ENCODE measurements around the gene RASAL1. TPM values are rescaled to one million over a fixed set of nuclear protein-coding genes. Genes with fewer than 3 reads are reported as not detected.

RASAL1 gene
- polyA plus RNA-seq, 3 donors = not detected

DNA sequence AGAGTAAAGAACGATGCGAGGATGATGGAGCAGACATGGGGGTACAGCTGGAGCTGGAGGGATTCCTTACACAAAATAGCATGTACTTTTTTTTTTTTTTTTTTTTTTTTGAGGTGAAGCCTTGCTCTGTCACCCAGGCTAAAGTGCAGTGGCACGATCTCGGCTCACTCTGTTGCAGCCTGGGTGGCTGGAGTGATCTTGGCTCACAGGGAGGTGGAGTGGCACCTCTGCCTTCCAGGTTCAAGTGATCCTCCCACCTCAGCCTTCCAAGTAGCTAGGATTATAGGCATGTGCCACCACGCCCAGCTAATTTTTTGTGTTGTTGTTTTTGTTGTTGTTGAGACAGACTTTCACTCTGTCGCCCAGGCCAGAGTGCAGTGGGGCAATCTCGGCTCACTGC lies 5.1 kb upstream of the RASAL1 start:
- WGBS (ENCODE audit: insufficient coverage) = 100% methylated on average over 2 of the region's 7 CpGs

GRCh38 chr12:113138826-113139225 lies 3.3 kb upstream of the RASAL1 start:
- Histone ChIP-seq H3K4me3 (replicated peaks in 1 of 3; ENCODE audit: low read depth in 2 of 3, low read length in 3 of 3) (no peak overlapping the region), H3K79me2 (ENCODE audit: insufficient read depth, low read length) (no peaks in the 10 kb centered on the region), H2AFZ (ENCODE audit: insufficient read depth, low read depth, low read length, poor library complexity, severe bottlenecking) (no peak overlapping the region), H3K36me3 (replicated peaks in 1 of 2; ENCODE audit: control insufficient read depth in 1 of 2, insufficient read depth in 2 of 2, low read length in 2 of 2) (no peaks in the 10 kb centered on the region), H3K4me2 (replicated peaks; ENCODE audit: extremely low read depth, low read length, poor library complexity, severe bottlenecking) (no peak overlapping the region), H3K27me3 (ENCODE audit: control insufficient read depth in 2 of 2, insufficient read depth in 2 of 2, low read length in 2 of 2) (peaks cover 0 to 25% of the 10 kb centered on the region in 2 donors), H3K9ac (ENCODE audit: insufficient read depth, low read length, poor library complexity, severe bottlenecking) (no peak overlapping the region), H3K27ac (ENCODE audit: low read depth in 1 of 2, low read length in 2 of 2) (no peak overlapping the region), H3K9me3 (replicated peaks in 1 of 2; ENCODE audit: control insufficient read depth in 1 of 2, insufficient read depth in 1 of 2, low read length in 2 of 2) (no peaks in the 10 kb centered on the region), H3K4me1 (ENCODE audit: control insufficient read depth in 1 of 2, insufficient read depth in 2 of 2, low read length in 2 of 2) (peaks cover 33 to 38% of the 10 kb centered on the region in 2 donors), H4K20me1 (ENCODE audit: insufficient read depth, low read length) (no peaks in the 10 kb centered on the region)
- peaks cover 23 to 34% (median 24%) of the 10 kb centered on the region in 3 donors for H3K27me3 Mint-ChIP-seq (ENCODE audit: low read depth in 3 of 3)
- H3K36me3 Mint-ChIP-seq = no peaks in the 10 kb centered on the region
- peaks cover 39% of the 10 kb centered on the region for H3K4me1 Mint-ChIP-seq
- H3K4me3 Mint-ChIP-seq = no peak overlapping the region
- H3K27ac Mint-ChIP-seq = peak overlapping the region in 1 of 7 donors; percentile 17
- intact Hi-C loops (cut with micrococcal nuclease) = no loop called here
- no peak for TF ChIP-seq CTCF (IDR thresholded peaks at IDR 0.05)
- no peak for DNase-seq
- peaks cover 0 to 6% (median 0%) of the 10 kb centered on the region in 7 donors for H3K9me3 Mint-ChIP-seq
- WGBS (ENCODE audit: insufficient coverage) = 85% methylated on average over 2 of the region's 3 CpGs

More for the DNA sequence above, 5.1 kb upstream of the RASAL1 start:
- no peak overlapping the region for H3K4me2 ChIP-seq (replicated peaks; ENCODE audit: extremely low read depth, low read length, poor library complexity, severe bottlenecking)
- no peaks in the 10 kb centered on the region for H3K36me3 ChIP-seq (replicated peaks in 1 of 2; ENCODE audit: control insufficient read depth in 1 of 2, insufficient read depth in 2 of 2, low read length in 2 of 2)
- DNase-seq = no peak
- no peak overlapping the region for H2AFZ ChIP-seq (ENCODE audit: insufficient read depth, low read depth, low read length, poor library complexity, severe bottlenecking)
- H3K27ac ChIP-seq (ENCODE audit: low read depth in 1 of 2, low read length in 2 of 2) = no peak overlapping the region
- peaks cover 0 to 13% of the 10 kb centered on the region in 2 donors for H3K27me3 ChIP-seq (ENCODE audit: control insufficient read depth in 2 of 2, insufficient read depth in 2 of 2, low read length in 2 of 2)
- H3K4me1 Mint-ChIP-seq = peaks cover 38% of the 10 kb centered on the region
- H3K27me3 Mint-ChIP-seq (ENCODE audit: low read depth in 3 of 3) = peaks cover 13 to 19% (median 15%) of the 10 kb centered on the region in 3 donors
- H3K27ac Mint-ChIP-seq = no peak overlapping the region
- peaks cover 37 to 42% of the 10 kb centered on the region in 2 donors for H3K4me1 ChIP-seq (ENCODE audit: control insufficient read depth in 1 of 2, insufficient read depth in 2 of 2, low read length in 2 of 2)
- H4K20me1 ChIP-seq (ENCODE audit: insufficient read depth, low read length) = no peaks in the 10 kb centered on the region
- TF ChIP-seq CTCF (IDR thresholded peaks at IDR 0.05) = no peak
- H3K9ac ChIP-seq (ENCODE audit: insufficient read depth, low read length, poor library complexity, severe bottlenecking) = no peak overlapping the region
- no peak overlapping the region for H3K4me3 ChIP-seq (replicated peaks in 1 of 3; ENCODE audit: low read depth in 2 of 3, low read length in 3 of 3)
- H3K9me3 Mint-ChIP-seq = peaks cover 0 to 4% (median 0%) of the 10 kb centered on the region in 7 donors
- intact Hi-C loops (cut with micrococcal nuclease) = no loop called here
- no peaks in the 10 kb centered on the region for H3K9me3 ChIP-seq (replicated peaks in 1 of 2; ENCODE audit: control insufficient read depth in 1 of 2, insufficient read depth in 1 of 2, low read length in 2 of 2)
- no peak overlapping the region for H3K4me3 Mint-ChIP-seq
- H3K79me2 ChIP-seq (ENCODE audit: insufficient read depth, low read length) = no peaks in the 10 kb centered on the region
- H3K36me3 Mint-ChIP-seq = no peaks in the 10 kb centered on the region
